Measurements from ENCODE around the gene PRC1.
A peak's percentile ranks its signal among the peaks of the same experiment; 100 is the strongest.
"Not testable (repeated sequence)": the region's sequence is repeated elsewhere in the genome, so short reads cannot be mapped to it uniquely, and the experiment has no call there.

The PRC1 gene

DNA sequence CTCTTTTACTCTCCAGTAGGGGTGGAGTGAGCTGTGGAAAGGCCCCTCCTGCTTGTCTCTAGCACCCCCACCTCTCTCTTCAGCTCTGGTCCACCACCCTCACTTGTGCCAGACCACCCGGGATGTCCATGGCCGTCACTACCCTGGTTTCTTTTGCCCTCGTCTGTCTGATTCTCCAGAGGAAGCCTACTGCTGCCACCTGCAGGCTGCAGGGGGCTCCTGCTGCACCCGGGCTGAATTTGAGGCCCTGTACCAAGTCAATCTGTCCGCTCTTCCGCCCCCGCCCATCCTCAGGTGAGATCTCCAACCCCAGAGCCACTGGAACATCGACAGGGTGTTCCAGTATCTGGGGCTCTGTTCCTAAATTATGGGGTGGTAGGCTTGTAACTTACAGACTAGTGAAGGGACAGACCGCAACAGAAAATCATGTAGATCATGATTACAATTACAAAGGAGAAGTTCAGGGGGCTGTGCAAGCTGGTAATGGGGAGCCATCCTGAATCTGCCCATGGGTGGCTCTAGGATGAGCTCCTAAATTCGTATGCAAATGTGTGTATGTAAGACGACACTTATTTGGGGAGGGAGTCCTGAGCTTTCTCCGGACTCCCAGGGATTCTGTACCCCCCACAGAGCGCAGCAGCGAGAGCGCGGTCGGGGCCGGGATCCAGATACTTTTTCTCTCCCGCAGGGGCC is 59.9 kb downstream of the PRC1 start:
- DNase-seq (ENCODE audit: low spot score) = peak; percentile 93

DNA sequence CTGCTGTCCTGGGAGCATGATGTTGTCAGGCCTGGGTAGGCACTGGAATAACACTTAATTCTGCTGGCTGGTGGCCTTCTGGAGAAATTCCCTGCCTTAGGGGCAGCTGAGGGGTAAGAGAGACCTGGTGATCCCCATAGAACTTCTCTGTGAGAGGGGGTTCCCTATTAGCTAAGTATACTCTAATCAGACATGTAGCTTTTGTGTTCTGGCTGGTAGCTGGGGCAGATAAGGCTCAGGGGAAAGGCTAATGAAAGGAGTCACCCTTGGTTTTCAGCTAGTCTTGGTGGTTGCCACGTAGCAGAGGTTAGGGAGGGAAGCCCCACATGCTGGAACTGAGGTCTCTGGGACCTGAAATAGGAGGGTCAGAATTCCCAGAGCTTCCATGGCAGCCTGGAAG is 61.0 kb downstream of the PRC1 start:
- no peak for DNase-seq (ENCODE audit: low spot score)

DNA sequence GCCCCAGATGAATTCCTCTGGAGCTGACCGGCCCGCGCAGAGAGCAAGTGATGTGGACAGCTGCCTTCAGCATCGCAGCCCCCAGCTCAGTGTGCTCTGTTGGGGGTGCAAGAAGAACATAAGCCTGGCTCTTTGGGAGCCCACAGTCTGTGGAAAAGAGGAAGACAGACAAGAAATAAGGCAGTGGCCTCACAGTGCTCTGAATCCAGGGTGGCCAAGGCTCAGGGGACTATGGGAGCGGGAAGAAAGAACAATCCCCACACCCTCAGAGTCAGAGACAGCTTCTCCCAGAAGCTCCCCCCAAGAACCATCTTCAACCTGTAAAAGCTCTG is 61.7 kb downstream of the PRC1 start:
- no peak for DNase-seq (ENCODE audit: low spot score)

DNA sequence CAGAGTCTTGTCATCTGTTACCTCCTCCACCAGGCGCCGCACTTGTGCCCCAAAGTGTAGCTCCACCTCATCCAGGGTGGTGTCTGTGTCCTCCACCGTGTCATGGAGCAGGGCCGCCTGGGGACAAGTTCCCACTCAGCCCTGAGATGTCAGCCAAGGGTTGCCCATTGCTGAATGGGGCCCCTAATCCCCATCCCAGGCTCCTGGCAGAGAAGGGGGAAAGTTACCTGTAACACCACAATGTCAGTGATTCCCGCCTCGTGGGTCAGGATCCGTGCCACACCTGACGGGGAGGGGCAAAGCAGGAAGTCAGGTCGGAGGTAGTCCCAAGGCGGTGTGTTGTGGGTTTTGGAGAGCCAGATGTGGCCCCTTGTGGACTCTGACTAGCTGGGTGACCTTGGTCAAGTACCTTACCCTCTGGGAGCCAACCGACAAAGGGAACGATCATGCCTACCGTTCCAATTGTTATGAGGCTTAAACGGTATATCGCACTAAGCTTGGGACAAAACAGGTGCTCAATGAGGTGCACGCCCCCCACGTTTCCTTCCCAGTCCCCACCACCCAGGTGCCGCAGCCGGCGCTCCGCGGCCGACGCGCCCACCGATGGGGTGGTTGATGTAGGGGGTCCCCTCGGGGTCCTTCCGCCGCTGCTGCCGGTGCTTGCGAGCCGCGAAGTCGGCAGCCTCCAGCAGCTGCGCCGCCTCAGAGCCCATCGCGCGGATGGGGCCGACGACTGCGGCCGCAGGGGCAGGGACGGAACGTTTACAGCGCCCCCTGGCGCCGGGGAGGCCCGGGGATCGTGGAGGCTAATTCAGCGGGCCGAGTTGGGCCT is 62.3 kb downstream of the PRC1 start, which contains the start of gene HDDC3:
TSS of gene HDDC3 (minus strand) at position 722 of the 832 bp plus-strand sequence. CDS start at position 713, 9 bp downstream.
- DNase-seq (ENCODE audit: low spot score) = peak; percentile 90

GRCh38 chr15:90931575-90931827 is 62.8 kb downstream of the PRC1 start:
- no peak for DNase-seq (ENCODE audit: low spot score)

DNA sequence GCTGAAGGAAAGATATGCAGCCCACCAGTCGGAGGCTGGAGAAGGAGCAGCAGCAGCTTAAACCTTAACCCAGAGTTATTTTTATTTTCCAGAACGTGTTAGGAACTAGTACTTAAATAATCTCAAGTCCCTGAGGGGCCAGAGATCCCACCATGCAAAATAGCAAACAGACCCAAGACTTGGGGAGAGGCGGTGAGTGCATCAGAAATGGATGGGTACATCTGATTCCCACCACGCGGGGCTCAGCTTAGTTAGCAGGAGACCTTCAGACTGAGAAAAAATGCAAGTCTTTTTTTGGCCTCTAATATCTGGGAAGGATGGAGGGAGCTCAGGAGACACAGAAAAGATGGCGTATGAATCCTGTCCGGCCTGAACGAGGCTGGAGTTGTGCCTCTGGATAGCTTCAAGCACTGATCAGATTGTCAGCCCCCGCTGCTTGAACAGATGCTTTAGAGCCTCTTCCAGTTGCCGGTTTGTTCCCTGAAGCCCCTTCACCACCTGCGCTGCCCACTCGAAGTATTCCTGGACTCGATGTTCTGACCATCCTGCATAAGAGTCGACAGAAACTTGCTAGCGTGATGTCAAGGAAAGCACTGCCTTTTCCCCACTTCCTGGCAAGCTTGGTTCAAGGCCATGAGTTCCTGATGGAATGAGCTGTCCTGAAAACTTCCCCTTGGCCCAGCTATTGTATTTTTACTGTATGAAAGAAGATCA is 63.3 kb downstream of the PRC1 start:
- DNase-seq (ENCODE audit: low spot score) = peak; percentile 35

DNA sequence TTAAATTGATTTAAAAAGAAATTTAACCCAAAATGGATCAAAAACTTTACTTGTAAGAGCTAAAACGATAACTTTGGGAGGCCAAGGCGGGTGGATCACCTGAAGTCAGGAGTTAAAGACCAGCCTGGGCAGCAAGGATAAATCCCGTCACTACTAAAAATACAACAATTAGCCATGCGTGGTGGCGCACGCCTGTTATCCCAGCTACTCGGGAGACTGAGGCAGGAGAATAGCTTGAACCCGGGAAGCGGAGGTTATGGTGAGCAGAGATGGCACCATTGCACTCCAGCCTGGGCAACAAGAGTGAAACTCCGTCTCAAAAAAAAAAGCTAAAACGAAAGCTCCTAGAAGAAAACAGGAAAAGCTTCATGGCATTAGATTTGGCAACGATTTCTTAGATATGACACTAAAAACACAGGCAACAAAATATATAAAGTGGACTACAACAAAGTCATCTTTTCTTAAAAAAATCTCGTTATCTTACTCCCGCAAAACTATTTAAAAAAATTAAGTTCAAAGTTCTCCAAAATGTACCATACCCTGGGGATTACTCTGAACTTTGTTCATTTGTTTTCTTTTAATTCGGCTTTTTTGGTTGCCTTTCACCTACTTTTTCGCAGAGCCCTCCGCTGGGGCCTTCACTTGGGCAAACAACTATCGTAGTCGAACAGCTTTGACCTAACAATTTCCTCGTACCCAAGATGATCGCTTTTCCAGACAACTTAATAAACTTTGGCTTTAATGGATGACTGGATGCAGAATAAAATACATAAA is 64.9 kb downstream of the PRC1 start:
- no peak for DNase-seq (ENCODE audit: low spot score)

DNA sequence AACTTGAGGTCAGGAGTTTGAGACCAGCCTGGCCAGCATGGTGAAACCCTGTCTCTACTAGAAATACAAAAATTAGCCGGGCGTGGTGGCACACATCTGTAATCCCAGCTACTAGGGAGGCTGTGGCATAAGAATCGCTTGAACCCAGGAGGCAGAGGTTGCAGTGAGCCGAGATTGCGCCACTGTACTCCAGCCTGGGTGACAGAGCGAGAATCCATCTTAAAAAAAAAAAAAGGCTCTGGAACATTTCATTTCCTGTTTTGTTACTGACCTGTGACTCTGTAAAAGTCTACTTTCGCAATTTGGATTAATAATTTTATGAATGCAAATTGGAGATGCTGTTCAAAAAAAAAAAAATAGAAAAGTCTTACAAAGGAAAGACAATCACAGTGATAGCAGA is 66.2 kb downstream of the PRC1 start:
- not testable (repeated sequence) for DNase-seq (ENCODE audit: low spot score)

- not testable (repeated sequence) for DNase-seq (ENCODE audit: low spot score)
Measured at GRCh38 chr15:90926766-90927165, 67.6 kb downstream of the PRC1 start.

DNA sequence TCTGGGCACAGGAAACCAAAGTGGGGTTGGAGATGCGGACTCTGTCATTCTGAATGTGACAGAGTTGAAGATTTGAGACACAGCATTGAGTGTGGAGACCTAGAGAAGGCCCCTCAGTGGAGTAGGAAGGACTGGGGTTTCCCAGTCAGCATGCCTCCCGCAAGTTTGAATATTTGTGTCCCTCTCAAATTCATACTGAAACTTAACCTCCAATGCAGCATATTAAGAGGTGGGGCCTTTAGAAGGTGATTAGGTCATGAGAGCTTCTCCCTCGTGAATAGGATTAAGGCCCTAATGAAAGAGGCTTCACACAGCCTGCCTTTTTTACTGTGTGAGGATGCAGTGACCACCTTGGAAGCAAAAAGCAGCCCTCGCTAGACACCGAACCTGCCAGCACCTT is 70.0 kb downstream of the PRC1 start:
- DNase-seq (ENCODE audit: low spot score) = no peak

DNA sequence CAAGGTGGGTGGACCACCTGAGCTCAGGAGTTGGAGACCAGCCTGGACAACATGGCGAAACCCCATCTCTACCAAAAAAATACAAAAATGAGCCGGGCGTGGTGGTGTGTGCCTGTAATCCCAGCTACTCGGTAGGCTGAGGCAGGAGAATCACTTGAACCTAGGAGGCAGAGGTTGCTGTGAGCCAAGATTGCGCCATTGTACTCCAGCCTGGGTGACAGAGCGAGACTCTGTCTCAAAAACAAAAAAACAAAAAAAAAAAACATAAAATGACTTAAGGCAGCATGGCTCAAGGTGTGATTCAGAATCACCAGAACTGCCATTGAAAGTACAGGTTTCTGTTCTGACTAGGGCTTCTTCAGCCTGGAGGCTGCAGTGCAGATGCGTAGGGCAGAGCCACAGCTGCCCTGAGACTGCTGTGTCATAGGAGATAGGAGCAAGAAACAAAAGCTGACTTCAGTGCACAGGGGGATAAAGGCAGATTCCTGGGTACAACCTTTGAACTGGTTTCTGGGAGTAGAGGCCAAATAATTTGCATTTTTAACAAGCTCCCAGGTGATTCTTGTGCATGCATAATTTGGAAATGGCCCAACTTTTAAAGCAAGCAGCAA is 71.5 kb downstream of the PRC1 start:
- DNase-seq (ENCODE audit: low spot score) = not testable (repeated sequence)

- DNase-seq (ENCODE audit: low spot score) = no peak
Measured at GRCh38 chr15:90921887-90922286, 72.4 kb downstream of the PRC1 start.

DNA sequence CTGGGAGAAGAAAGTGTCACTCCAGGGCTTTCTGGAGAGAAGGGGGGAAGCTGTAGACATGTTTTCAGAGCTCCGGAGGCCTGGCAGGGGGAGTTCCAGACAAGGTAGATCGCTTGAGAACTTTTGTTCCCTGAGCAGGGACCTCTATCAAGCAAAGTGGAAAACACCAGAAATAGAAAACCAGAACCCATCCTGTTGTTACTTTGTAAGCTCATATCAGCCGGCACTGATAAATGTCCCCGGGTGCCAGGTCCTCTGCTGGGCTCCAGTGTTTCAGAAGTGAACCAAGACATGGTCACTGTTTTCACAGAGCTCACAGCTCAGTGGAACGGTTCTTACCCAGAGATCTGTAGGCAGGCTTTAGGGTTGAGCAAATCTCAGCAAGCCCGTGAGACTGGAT is 75.5 kb downstream of the PRC1 start:
- DNase-seq (ENCODE audit: low spot score) = no peak

DNA sequence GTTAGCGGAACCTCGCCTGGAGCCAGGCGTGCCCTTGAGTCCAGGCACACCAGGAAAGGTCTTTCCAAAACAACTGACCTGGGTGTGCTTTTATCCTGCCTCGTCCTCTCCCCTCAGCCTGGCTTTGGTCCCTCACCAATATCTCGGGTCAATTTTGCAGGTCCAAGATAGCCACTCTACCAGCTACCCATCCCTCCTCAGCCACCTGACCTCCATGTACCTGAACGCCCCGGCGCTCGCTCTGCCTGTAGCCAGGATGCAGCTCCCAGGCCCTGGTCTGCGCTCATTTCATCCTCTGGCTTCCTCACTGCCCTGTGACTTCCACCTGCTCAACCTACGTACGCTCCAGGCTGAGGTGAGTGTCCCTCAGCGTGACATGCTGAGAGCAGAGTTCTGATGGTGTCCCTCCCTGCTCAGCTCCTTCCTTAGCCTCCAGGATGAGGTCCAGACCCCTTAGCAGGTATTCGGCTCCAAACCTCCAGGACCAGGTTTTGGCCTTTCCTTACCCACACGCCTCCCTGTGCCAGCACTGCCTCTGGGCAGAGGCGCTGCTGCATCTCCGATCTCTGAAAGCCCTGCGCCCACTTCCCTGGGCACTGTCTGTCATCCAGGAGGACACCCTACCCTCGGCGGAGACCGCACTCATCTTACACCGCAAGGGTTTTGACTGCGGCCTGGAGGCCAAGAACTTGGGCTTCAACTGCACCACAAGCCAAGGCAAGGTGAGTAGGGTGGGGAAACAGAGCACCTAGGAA is 76.1 kb downstream of the PRC1 start:
- no peak for DNase-seq (ENCODE audit: low spot score)

GRCh38 chr15:90917569-90917968 is 76.8 kb downstream of the PRC1 start:
- DNase-seq (ENCODE audit: low spot score) = no peak

- no peak for DNase-seq (ENCODE audit: low spot score)
Measured at GRCh38 chr15:90916461-90916860, 77.9 kb downstream of the PRC1 start.

Measured in cerebellar cortex (tissue), 1 donor.